T-helper 2 cell treated with Interferon-gamma antibody and Interleukin-4, amounts not matched to agents 100 ng/mL and 5 ng/mL, for 36 hours (primary cell): ENCODE data around the gene MIEF1. TPM values are rescaled to one million over a fixed set of nuclear protein-coding genes. Genes with fewer than 3 reads are reported as not detected.

Experiments
- intact Hi-C: fragments of 100-400 bp; cut with micrococcal nuclease; formaldehyde crosslinking; loops from one replicate; pipeline ENCODE4 v1.15.1; 2023
- total RNA-seq: library from RNA; stranded (reverse); gene quantifications from 2 replicates; pipeline ENCODE4 v1.2.3, GENCODE V29; 2022

The MIEF1 gene
- total RNA-seq, 1 donor from 2014 or later = 39.4 TPM

- intact Hi-C loops = no loop called here
Observed at GRCh38 chr22:39511226-39511625, 9.1 kb downstream of the MIEF1 start.

- intact Hi-C loops = no loop called here
Observed at GRCh38 chr22:39512026-39512425, 9.9 kb downstream of the MIEF1 start.

GRCh38 chr22:39513791-39514190, 11.7 kb downstream of the MIEF1 start:
- intact Hi-C loops = no loop called here

- intact Hi-C loops = no loop called here
Observed at GRCh38 chr22:39514373-39514973, 12.4 kb downstream of the MIEF1 start.

- intact Hi-C loops = no loop called here
Observed at GRCh38 chr22:39515266-39516050, 13.4 kb downstream of the MIEF1 start.

GRCh38 chr22:39517470-39517869, 15.4 kb downstream of the MIEF1 start:
- intact Hi-C loops = no loop called here

- intact Hi-C loops = no loop called here
Observed at GRCh38 chr22:39518144-39518786, 16.2 kb downstream of the MIEF1 start.

GRCh38 chr22:39518996-39519680, 17.0 kb downstream of the MIEF1 start:
- intact Hi-C loops = no loop called here

GRCh38 chr22:39519681-39520225, 17.7 kb downstream of the MIEF1 start:
- intact Hi-C loops = loop anchor here (1.0 to 10.0 kb wide), 5 partner anchors 13 to 767 kb away; partner anchors contain the start of genes CBX7, MIEF1, RPL3 and RPS19BP1

GRCh38 chr22:39520226-39521105, 18.4 kb downstream of the MIEF1 start, which contains the start of gene ATF4:
ATF4 (plus strand) TSS chr22:39520562; CDS start chr22:39521446, 884 bp downstream.
- intact Hi-C loops = loop anchor here (1.0 to 10.0 kb wide), 5 partner anchors 12 to 768 kb away; partner anchors contain the start of genes CBX7, MIEF1, RPL3 and RPS19BP1

GRCh38 chr22:39521106-39521885, 19.2 kb downstream of the MIEF1 start:
- intact Hi-C loops = loop anchor here (5.0 to 10.0 kb wide), 2 partner anchors 366 to 769 kb away; partner anchors contain the start of gene CBX7

- intact Hi-C loops = loop anchor here (5.0 to 10.0 kb wide), 2 partner anchors 367 to 770 kb away; partner anchors contain the start of gene CBX7
Observed at GRCh38 chr22:39522091-39522490, 20.0 kb downstream of the MIEF1 start.

GRCh38 chr22:39522567-39523300, 20.6 kb downstream of the MIEF1 start:
- intact Hi-C loops = loop anchor here (5.0 to 10.0 kb wide), 2 partner anchors 368 to 770 kb away; partner anchors contain the start of gene CBX7

- intact Hi-C loops = loop anchor here (5.0 to 10.0 kb wide), 2 partner anchors 369 to 772 kb away; partner anchors contain the start of gene CBX7
Observed at GRCh38 chr22:39524089-39524752, 22.1 kb downstream of the MIEF1 start.

GRCh38 chr22:39524753-39525657, 22.9 kb downstream of the MIEF1 start:
- intact Hi-C loops = loop anchor here (5.0 to 10.0 kb wide), 2 partner anchors 370 to 773 kb away; partner anchors contain the start of gene CBX7

GRCh38 chr22:39525658-39525975, 23.5 kb downstream of the MIEF1 start:
- intact Hi-C loops = loop anchor here (10.0 kb wide), 1 partner anchor 371 kb away; the partner anchor contains the start of gene CBX7
